ENCODE data around the gene TRIL.

TRIL gene

GRCh38 chr7:28958235-28958979, at the start of gene TRIL:
TSS of gene TRIL (minus strand) at chr7:28958330. CDS start at chr7:28958046, 284 bp downstream.
- DNase-seq (ENCODE audit: extremely low read depth, low read depth): peak; percentile 35

GRCh38 chr7:29007127-29007526, 49.0 kb upstream of the TRIL start:
- DNase-seq (ENCODE audit: extremely low read depth, low read depth): no peak
- no peak for TF ChIP-seq CTCF (IDR thresholded peaks at IDR 0.05; ENCODE audit: low read depth, low read length)

More at GRCh38 chr7:28958235-28958979, at the start of gene TRIL:
- no peak; the same call in 1 of the 2 replicates for TF ChIP-seq CTCF (IDR thresholded peaks at IDR 0.05; ENCODE audit: low read depth, low read length)

- TF ChIP-seq CTCF (IDR thresholded peaks at IDR 0.05; ENCODE audit: low read depth, low read length): no peak
- DNase-seq (ENCODE audit: extremely low read depth, low read depth): no peak
Measured at GRCh38 chr7:29005829-29006228, 47.7 kb upstream of the TRIL start.

DNA sequence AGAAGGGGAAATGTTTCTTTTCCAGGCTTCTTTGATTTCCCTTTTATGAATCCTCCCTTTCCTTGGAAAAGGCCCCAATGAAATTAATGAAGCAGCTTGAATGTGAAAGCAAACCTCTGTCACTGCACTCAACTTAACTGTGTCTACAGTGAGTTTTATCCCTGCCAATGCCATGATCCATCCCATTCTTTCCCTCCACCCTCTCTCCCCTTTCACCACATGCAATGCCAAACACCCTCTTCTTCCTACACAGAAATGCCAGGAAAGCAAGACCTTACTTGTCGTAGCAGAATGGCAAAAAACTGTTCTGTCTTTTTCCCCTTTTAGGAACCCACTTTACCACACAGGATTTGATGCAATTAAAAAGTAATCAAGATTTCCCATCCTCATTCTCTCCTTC, 47.3 kb upstream of the TRIL start:
- DNase-seq (ENCODE audit: extremely low read depth, low read depth): no peak

GRCh38 chr7:29003703-29004102, 45.6 kb upstream of the TRIL start:
- no peak for TF ChIP-seq CTCF (IDR thresholded peaks at IDR 0.05; ENCODE audit: low read depth, low read length)
- DNase-seq (ENCODE audit: extremely low read depth, low read depth): no peak

More for the DNA sequence above, 47.3 kb upstream of the TRIL start:
- TF ChIP-seq CTCF (IDR thresholded peaks at IDR 0.05; ENCODE audit: low read depth, low read length): no peak

GRCh38 chr7:29000717-29001076, 42.6 kb upstream of the TRIL start:
- TF ChIP-seq CTCF (IDR thresholded peaks at IDR 0.05; ENCODE audit: low read depth, low read length): no peak
- DNase-seq (ENCODE audit: extremely low read depth, low read depth): no peak

- no peak for DNase-seq (ENCODE audit: extremely low read depth, low read depth)
- no peak for TF ChIP-seq CTCF (IDR thresholded peaks at IDR 0.05; ENCODE audit: low read depth, low read length)
Measured at GRCh38 chr7:28999895-29000716, 42.0 kb upstream of the TRIL start.

All from AG09319 (cell line).